Endothelial cell of umbilical vein (primary cell): ENCODE results near the gene DCAF7. TPM values are rescaled to one million over a fixed set of nuclear protein-coding genes. Genes with fewer than 3 reads are reported as not detected.

Source experiments
- BruUV-seq: library from RNA; stranded (reverse); fragments of 400-500 nt; replicated peaks from 2 replicates; lab custom pipeline; 2021; lab: Mats Ljungman, UMichigan
- CTCF ChIA-PET: fragments of 300-600, 350-600 bp; sonication (Branson Sonifier 250); formaldehyde crosslinking; loops from one replicate; lab custom pipeline; 2021; ENCODE audit warnings: antibody characterized with exemption, inconsistent platforms; lab: Charles Lee
- POLR2A ChIA-PET: fragments of 300-600, 350-600 bp; sonication (Branson Sonifier 250); formaldehyde crosslinking; loops from one replicate; lab custom pipeline; 2021; ENCODE audit warnings: antibody characterized with exemption, inconsistent platforms; lab: Charles Lee
- DNase-seq: peaks from one replicate; pipeline ENCODE4 v3.0.0-alpha.2; 2011; ENCODE audit warnings: low read depth, low spot score
- FAIRE-seq: peaks from 2 replicates; lab custom pipeline; 2011; peaks lifted over from hg19 to GRCh38; lab: Jason Lieb, UNC
- H2AFZ ChIP-seq: 2 replicates; pipeline ENCODE4 v1.6.0; 2012; ENCODE audit warnings: low read depth, low read length, control low read depth, inconsistent platforms
- H3K27ac ChIP-seq: 2 replicates; pipeline ENCODE4 v1.5.1; 2011; ENCODE audit warnings: low read depth, mild to moderate bottlenecking, control low read depth, low read length, moderate library complexity; ENCODE audit not compliant: insufficient read depth
- H3K27me3 ChIP-seq, 2 experiments: 2 replicates each; pipeline versions ENCODE4 v1.6.0 to v1.6.1; 2011; ENCODE audit warnings: low read length in 2 of 2, mixed read lengths in 1 of 2; ENCODE audit not compliant: control insufficient read depth in 2 of 2, insufficient read depth in 2 of 2
- H3K36me3 ChIP-seq, 2 experiments: 2 replicates in 1 of 2; 3 replicates in 1 of 2; pipeline ENCODE4 v1.5.1; 2011; ENCODE audit warnings: low read length in 2 of 2, mild to moderate bottlenecking in 1 of 2, moderate library complexity in 1 of 2; ENCODE audit not compliant: control insufficient read depth in 2 of 2, insufficient read depth in 2 of 2; ENCODE audit errors: extremely low read depth in 1 of 2
- H3K4me1 ChIP-seq: 3 replicates; pipeline ENCODE4 v1.5.1; 2011; ENCODE audit warnings: mild to moderate bottlenecking, low read length; ENCODE audit not compliant: control insufficient read depth, insufficient read depth; ENCODE audit errors: extremely low read depth
- H3K4me2 ChIP-seq: 2 replicates; pipeline ENCODE4 v1.6.1; 2011; ENCODE audit warnings: low read length, control low read depth, mixed read lengths; ENCODE audit not compliant: insufficient read depth
- H3K4me3 ChIP-seq, 3 experiments: fragments of 200-600 bp in 1 of 3; sonication (generic), shearing (Covaris generic) in 1 of 3; replicated peaks in 1 of 3; 2 replicates each; pipeline ENCODE4 v1.5.1; 2011 to 2016; ENCODE audit warnings: control low read depth in 3 of 3, low read length in 3 of 3, mild to moderate bottlenecking in 2 of 3, inconsistent platforms in 1 of 3, low read depth in 1 of 3, moderate library complexity in 1 of 3; ENCODE audit not compliant: insufficient read depth in 1 of 3
- H3K79me2 ChIP-seq: 2 replicates; pipeline ENCODE4 v1.6.0; 2012; ENCODE audit warnings: low read length, inconsistent platforms; ENCODE audit not compliant: control insufficient read depth, insufficient read depth
- H3K9ac ChIP-seq: replicated peaks from 2 replicates; pipeline ENCODE3; 2011; ENCODE audit warnings: low read length, control low read depth; ENCODE audit not compliant: insufficient read depth; ENCODE audit errors: extremely low read depth
- H3K9me1 ChIP-seq: replicated peaks from 3 replicates; pipeline ENCODE4 v1.6.0; 2011; ENCODE audit warnings: mild to moderate bottlenecking, low read length; ENCODE audit not compliant: control insufficient read depth, insufficient read depth; ENCODE audit errors: extremely low read depth
- H3K9me3 ChIP-seq: replicated peaks from 2 replicates; pipeline ENCODE4 v1.5.1; 2012; ENCODE audit warnings: low read length, inconsistent platforms; ENCODE audit not compliant: control insufficient read depth, insufficient read depth
- H4K20me1 ChIP-seq: replicated peaks from 2 replicates; pipeline ENCODE3; 2011; ENCODE audit warnings: mild to moderate bottlenecking, low read length; ENCODE audit not compliant: control insufficient read depth, insufficient read depth; ENCODE audit errors: extremely low read depth
- EZH2 ChIP-seq: IDR thresholded peaks from 2 replicates; pipeline ENCODE4 v1.6.1; 2012; ENCODE audit warnings: borderline replicate concordance, low read depth, mild to moderate bottlenecking, moderate library complexity, low read length, inconsistent platforms; ENCODE audit not compliant: severe bottlenecking
- FOS ChIP-seq: IDR thresholded peaks from 2 replicates; pipeline ENCODE4 v1.6.1; 2011; ENCODE audit warnings: mild to moderate bottlenecking, low read length, moderate library complexity, borderline replicate concordance; ENCODE audit not compliant: insufficient read depth
- GATA2 ChIP-seq: IDR thresholded peaks from 2 replicates; pipeline ENCODE4 v1.7.0; 2011; ENCODE audit warnings: low read depth, mild to moderate bottlenecking, moderate library complexity, mixed read lengths, low read length; ENCODE audit not compliant: insufficient read length, insufficient read depth
- JUN ChIP-seq: IDR thresholded peaks from 2 replicates; pipeline ENCODE4 v1.6.1; 2011; ENCODE audit warnings: borderline replicate concordance, low read depth; ENCODE audit not compliant: insufficient read length, insufficient read depth
- MYC ChIP-seq: IDR thresholded peaks from one replicate; pipeline ENCODE4 v1.6.1; 2011; ENCODE audit warnings: mild to moderate bottlenecking, low read depth, low read length
- POLR2A ChIP-seq: IDR thresholded peaks from 2 replicates; pipeline ENCODE4 v1.6.1; 2012; ENCODE audit warnings: low read depth, mild to moderate bottlenecking, control low read depth, low read length
- POLR2AphosphoS5 ChIP-seq: IDR thresholded peaks from 2 replicates; pipeline ENCODE4 v1.6.1; 2012; ENCODE audit warnings: low read depth, mild to moderate bottlenecking, control low read depth, low read length, moderate library complexity; ENCODE audit not compliant: insufficient read depth
- dilution Hi-C: fragments of 300-500 bp; cut with MboI; formaldehyde crosslinking; loops from one replicate; pipeline ENCODE4 v1.15.0; 2019; ENCODE audit warnings: low sequenced_read_pairs; ENCODE audit not compliant: extremely low pct_ligation_motif_present
- intact Hi-C: fragments of 100-400 bp; cut with micrococcal nuclease; formaldehyde crosslinking; loops from one replicate; pipeline ENCODE4 v1.10.0; 2022
- polyA plus RNA-seq, 4 experiments: library from polyadenylated mRNA; depleted of rRNA in 3 of 4; stranded (reverse) in 3 of 4; unstranded in 1 of 4; fragments of >200 nt; gene quantifications; 2 replicates each; pipeline versions ENCODE4 v1.2.1 to v1.2.3, GENCODE V29; 2011 to 2012; ENCODE audit warnings: missing spikeins in 1 of 4
- total RNA-seq: library from RNA; stranded (reverse); gene quantifications from 2 replicates; pipeline ENCODE4 v1.2.3, GENCODE V29; 2021
- TF ChIP-seq, protein P1 (sequence below), 2 donors: IDR thresholded peaks; 1 replicate in 1 of 2; 2 replicates in 1 of 2; pipeline ENCODE4 v1.5.1; 2011; ENCODE audit warnings: low read length in 2 of 2, mild to moderate bottlenecking in 2 of 2, moderate library complexity in 2 of 2, control low read depth in 1 of 2, inconsistent platforms in 1 of 2, low read depth in 1 of 2; ENCODE audit not compliant: insufficient read depth in 1 of 2; ENCODE audit errors: extremely low read depth in 1 of 2
- TF ChIP-seq, protein P2 (sequence below): IDR thresholded peaks from 2 replicates; pipeline ENCODE4 v1.6.1; 2011; ENCODE audit not compliant: insufficient read depth, insufficient read length

Gene DCAF7
- total and polyA plus RNA-seq, 2 donors (not counting 3 experiments of a cell fraction or from before 2014, with no cell fraction given): 82.8 to 100 TPM

DNA sequence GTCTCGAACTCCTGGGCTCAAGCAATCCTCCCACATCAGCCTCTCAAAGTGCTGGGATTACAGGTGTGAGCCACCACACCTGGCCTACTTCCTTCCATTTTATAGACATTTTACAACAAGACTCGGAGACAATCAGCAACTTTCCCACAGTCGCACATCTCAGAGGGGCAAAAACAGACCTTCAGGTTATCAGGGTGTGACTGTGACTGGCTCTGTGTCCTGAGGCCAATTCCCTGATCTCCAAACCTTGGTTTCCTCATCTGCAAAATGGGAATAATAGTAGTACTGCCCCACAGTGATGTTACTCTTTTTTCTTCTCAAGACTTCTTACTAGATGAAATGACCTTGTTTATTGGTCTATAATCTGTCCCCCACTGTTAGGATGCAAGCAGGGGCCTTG lies 37.9 kb upstream of the DCAF7 start:
- H2AFZ ChIP-seq: no peak overlapping the region
- dilution Hi-C loops (no loop called here), intact Hi-C loops (no loop called here)
- H3K4me1 ChIP-seq: no peaks in the 10 kb centered on the region
- no TSS peak for BruUV-seq
- H3K79me2 ChIP-seq: no peaks in the 10 kb centered on the region
- CTCF ChIA-PET: no interaction called here
- no peak for DNase-seq
- no peak overlapping the region for H3K27ac ChIP-seq
- H3K4me3 ChIP-seq: no peak overlapping the region
- POLR2A ChIA-PET: no interaction called here
- H3K36me3 ChIP-seq: no peaks in the 10 kb centered on the region
- H3K9me3 ChIP-seq: no peaks in the 10 kb centered on the region
- no peak overlapping the region for H3K9ac ChIP-seq
- FAIRE-seq: no peak
- H3K27me3 ChIP-seq: peaks cover 2 to 4% of the 10 kb centered on the region in 2 experiments
- no peak overlapping the region for H3K4me2 ChIP-seq
- no peaks in the 10 kb centered on the region for H3K9me1 ChIP-seq
- no peaks in the 10 kb centered on the region for H4K20me1 ChIP-seq
- no peak for TF ChIP-seq MYC
- TF ChIP-seq, protein P1, sequence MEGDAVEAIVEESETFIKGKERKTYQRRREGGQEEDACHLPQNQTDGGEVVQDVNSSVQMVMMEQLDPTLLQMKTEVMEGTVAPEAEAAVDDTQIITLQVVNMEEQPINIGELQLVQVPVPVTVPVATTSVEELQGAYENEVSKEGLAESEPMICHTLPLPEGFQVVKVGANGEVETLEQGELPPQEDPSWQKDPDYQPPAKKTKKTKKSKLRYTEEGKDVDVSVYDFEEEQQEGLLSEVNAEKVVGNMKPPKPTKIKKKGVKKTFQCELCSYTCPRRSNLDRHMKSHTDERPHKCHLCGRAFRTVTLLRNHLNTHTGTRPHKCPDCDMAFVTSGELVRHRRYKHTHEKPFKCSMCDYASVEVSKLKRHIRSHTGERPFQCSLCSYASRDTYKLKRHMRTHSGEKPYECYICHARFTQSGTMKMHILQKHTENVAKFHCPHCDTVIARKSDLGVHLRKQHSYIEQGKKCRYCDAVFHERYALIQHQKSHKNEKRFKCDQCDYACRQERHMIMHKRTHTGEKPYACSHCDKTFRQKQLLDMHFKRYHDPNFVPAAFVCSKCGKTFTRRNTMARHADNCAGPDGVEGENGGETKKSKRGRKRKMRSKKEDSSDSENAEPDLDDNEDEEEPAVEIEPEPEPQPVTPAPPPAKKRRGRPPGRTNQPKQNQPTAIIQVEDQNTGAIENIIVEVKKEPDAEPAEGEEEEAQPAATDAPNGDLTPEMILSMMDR (IDR thresholded peaks at IDR 0.05; ENCODE audit: extremely low read depth in 1 of 2, insufficient read depth in 1 of 2, low read depth in 1 of 2, low read length in 2 of 2): no peak
- no peak for TF ChIP-seq JUN
- TF ChIP-seq, protein P2, sequence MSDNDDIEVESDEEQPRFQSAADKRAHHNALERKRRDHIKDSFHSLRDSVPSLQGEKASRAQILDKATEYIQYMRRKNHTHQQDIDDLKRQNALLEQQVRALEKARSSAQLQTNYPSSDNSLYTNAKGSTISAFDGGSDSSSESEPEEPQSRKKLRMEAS: no peak
- TF ChIP-seq EZH2: no peak
- TF ChIP-seq POLR2A: no peak
- TF ChIP-seq POLR2AphosphoS5: no peak
- no peak for TF ChIP-seq FOS
- TF ChIP-seq GATA2: no peak
